NB4 (cell line): ENCODE results near the gene ATL1.

Experiments used
- MYC ChIP-seq: IDR thresholded peaks from 2 replicates; pipeline ENCODE4 v1.6.1; 2011; ENCODE audit warnings: low read depth, low read length
- POLR2A ChIP-seq: IDR thresholded peaks from 2 replicates; pipeline ENCODE4 v1.6.1; 2011; ENCODE audit warnings: mild to moderate bottlenecking; ENCODE audit not compliant: insufficient read length; ENCODE audit errors: extremely low read depth
- TF ChIP-seq, protein P1 (sequence below): IDR thresholded peaks from one replicate; pipeline ENCODE4 v1.5.1; 2012; ENCODE audit warnings: low read depth, low read length
- TF ChIP-seq, protein P2 (sequence below): IDR thresholded peaks from 2 replicates; pipeline ENCODE4 v1.6.1; 2011; ENCODE audit warnings: low read depth, low read length

DNA sequence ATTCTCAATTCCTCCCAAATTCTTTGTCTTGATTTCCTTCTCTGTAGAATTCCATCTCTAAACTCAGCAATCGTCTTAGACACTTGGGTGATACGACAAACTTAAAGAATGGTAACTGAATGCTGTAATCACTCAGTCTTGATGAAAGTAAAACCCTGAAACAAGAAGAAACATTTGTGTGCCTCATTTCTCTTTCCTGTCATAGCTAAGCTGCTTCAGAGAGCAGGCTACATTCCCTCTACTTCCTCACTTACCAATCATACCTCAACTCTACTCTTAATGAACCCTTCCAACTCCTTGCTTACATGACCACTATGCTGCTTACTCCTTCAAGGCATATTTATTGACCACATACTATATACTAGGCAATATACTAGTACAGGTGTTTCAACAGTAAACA lies 35.9 kb upstream of the ATL1 start:
- TF ChIP-seq, protein P1, sequence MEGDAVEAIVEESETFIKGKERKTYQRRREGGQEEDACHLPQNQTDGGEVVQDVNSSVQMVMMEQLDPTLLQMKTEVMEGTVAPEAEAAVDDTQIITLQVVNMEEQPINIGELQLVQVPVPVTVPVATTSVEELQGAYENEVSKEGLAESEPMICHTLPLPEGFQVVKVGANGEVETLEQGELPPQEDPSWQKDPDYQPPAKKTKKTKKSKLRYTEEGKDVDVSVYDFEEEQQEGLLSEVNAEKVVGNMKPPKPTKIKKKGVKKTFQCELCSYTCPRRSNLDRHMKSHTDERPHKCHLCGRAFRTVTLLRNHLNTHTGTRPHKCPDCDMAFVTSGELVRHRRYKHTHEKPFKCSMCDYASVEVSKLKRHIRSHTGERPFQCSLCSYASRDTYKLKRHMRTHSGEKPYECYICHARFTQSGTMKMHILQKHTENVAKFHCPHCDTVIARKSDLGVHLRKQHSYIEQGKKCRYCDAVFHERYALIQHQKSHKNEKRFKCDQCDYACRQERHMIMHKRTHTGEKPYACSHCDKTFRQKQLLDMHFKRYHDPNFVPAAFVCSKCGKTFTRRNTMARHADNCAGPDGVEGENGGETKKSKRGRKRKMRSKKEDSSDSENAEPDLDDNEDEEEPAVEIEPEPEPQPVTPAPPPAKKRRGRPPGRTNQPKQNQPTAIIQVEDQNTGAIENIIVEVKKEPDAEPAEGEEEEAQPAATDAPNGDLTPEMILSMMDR: no peak
- TF ChIP-seq POLR2A (no peak), MYC (no peak)
- TF ChIP-seq, protein P2, sequence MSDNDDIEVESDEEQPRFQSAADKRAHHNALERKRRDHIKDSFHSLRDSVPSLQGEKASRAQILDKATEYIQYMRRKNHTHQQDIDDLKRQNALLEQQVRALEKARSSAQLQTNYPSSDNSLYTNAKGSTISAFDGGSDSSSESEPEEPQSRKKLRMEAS: no peak
